PC-3 (cell line): ENCODE measurements around the gene SLC17A2.

ENCODE experiments used
- EZH2 ChIP-seq: fragments of 300-600 bp; sonication (generic); IDR thresholded peaks from one replicate; pipeline ENCODE4 v1.6.1; 2017; ENCODE audit warnings: antibody characterized with exemption, mild to moderate bottlenecking, low read length; ENCODE audit not compliant: unreplicated experiment
- TF ChIP-seq, protein P1 (sequence below): fragments of 300-600 bp; sonication (generic); conservative IDR thresholded peaks from 2 replicates; pipeline ENCODE4 v1.5.1; 2017; ENCODE audit warnings: antibody characterized with exemption, low read depth, mild to moderate bottlenecking, low read length

DNA sequence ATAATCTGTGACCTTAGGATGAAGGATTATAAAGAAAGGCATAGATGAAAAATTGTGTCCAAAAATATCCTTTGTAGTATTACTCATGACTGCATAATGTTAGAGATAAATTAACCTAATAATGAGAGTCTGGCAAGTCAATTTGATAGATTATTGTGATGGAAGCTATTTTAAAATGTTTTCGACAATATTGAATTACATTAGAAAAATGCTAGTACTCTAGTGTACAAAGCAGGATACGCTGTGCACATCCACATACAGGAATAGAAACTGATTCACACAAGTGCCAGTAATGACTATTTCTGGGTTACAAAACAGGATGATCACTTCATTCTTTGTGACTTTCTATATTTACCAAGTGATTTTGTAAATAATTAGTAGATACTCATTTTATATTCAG, 3.3 kb downstream of the SLC17A2 start:
- TF ChIP-seq, protein P1, sequence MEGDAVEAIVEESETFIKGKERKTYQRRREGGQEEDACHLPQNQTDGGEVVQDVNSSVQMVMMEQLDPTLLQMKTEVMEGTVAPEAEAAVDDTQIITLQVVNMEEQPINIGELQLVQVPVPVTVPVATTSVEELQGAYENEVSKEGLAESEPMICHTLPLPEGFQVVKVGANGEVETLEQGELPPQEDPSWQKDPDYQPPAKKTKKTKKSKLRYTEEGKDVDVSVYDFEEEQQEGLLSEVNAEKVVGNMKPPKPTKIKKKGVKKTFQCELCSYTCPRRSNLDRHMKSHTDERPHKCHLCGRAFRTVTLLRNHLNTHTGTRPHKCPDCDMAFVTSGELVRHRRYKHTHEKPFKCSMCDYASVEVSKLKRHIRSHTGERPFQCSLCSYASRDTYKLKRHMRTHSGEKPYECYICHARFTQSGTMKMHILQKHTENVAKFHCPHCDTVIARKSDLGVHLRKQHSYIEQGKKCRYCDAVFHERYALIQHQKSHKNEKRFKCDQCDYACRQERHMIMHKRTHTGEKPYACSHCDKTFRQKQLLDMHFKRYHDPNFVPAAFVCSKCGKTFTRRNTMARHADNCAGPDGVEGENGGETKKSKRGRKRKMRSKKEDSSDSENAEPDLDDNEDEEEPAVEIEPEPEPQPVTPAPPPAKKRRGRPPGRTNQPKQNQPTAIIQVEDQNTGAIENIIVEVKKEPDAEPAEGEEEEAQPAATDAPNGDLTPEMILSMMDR, result no peak
- no peak for TF ChIP-seq EZH2
